Spleen (tissue), 7 donors: ENCODE results near the gene UBC.

ENCODE experiments used
- POLR2A ChIP-seq, 3 donors: fragments of 450-650 bp; IDR thresholded peaks; one replicate each; pipeline ENCODE4 v1.5.1; 2017; ENCODE audit warnings: antibody characterized with exemption in 3 of 3, mild to moderate bottlenecking in 1 of 3
- TF ChIP-seq, protein P1 (sequence below), 11 experiments: fragments of 200-600 bp in 7 of 11; fragments of 450-650 bp in 4 of 11; sonication (generic) in 4 of 11; IDR thresholded peaks in 8 of 11; conservative IDR thresholded peaks in 3 of 11; 1 replicate in 7 of 11; 2 replicates in 4 of 11; pipeline versions ENCODE4 v1.4.0 to v1.8.0; 2016 to 2021; ENCODE audit warnings: antibody characterized with exemption in 11 of 11, inconsistent platforms in 4 of 11, mild to moderate bottlenecking in 1 of 11
- donor health status: DM: no; HTN: no; CAD: no; lungs with moderate emphysema.
- donor health status: DM: no; HTN: no; CAD: no.
- donor health status: DM: no; HTN: no; CAD: no.

DNA sequence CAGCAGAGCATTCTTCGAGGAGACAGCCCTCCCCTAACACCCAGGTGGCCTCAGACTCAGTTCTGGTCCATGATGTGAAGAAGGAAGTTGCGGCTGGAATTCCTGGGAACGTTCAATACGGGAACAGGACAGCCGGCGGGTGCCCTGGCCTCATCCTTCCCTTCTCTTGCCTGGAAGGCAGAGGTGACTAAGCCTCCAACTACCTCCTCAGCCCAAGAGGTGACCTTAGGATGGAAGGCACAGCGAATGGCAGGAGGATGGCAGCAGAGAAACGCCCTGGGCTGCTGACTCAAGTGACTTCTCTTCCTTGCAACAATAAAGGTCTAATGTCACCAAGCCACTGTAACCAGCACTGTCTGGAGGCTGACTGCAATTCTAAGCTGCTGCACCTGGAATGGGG is 38.4 kb upstream of the UBC start:
- TF ChIP-seq, protein P1, sequence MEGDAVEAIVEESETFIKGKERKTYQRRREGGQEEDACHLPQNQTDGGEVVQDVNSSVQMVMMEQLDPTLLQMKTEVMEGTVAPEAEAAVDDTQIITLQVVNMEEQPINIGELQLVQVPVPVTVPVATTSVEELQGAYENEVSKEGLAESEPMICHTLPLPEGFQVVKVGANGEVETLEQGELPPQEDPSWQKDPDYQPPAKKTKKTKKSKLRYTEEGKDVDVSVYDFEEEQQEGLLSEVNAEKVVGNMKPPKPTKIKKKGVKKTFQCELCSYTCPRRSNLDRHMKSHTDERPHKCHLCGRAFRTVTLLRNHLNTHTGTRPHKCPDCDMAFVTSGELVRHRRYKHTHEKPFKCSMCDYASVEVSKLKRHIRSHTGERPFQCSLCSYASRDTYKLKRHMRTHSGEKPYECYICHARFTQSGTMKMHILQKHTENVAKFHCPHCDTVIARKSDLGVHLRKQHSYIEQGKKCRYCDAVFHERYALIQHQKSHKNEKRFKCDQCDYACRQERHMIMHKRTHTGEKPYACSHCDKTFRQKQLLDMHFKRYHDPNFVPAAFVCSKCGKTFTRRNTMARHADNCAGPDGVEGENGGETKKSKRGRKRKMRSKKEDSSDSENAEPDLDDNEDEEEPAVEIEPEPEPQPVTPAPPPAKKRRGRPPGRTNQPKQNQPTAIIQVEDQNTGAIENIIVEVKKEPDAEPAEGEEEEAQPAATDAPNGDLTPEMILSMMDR (IDR thresholded peaks at IDR 0.05 in 8 of 11, conservative IDR thresholded peaks at IDR 0.05 in 3 of 11) = no peak
- TF ChIP-seq POLR2A (IDR thresholded peaks at IDR 0.05) = no peak
